ENCODE results near the gene POLD3.

POLD3 gene, protein sequence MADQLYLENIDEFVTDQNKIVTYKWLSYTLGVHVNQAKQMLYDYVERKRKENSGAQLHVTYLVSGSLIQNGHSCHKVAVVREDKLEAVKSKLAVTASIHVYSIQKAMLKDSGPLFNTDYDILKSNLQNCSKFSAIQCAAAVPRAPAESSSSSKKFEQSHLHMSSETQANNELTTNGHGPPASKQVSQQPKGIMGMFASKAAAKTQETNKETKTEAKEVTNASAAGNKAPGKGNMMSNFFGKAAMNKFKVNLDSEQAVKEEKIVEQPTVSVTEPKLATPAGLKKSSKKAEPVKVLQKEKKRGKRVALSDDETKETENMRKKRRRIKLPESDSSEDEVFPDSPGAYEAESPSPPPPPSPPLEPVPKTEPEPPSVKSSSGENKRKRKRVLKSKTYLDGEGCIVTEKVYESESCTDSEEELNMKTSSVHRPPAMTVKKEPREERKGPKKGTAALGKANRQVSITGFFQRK

GRCh38 chr11:74592441-74593362 is at the start of gene POLD3:
TSS of gene POLD3 (plus strand) at chr11:74592582. CDS start at chr11:74592659, 77 bp downstream.
- Histone ChIP-seq H3K27me3 (ENCODE audit: control insufficient read depth, insufficient read depth, low read length) (no peaks in the 10 kb centered on the region), H3K36me3 (ENCODE audit: control insufficient read depth, insufficient read depth, low read length) (peaks cover 33% of the 10 kb centered on the region), H3K9me3 (ENCODE audit: control insufficient read depth, insufficient read depth, low read length) (no peaks in the 10 kb centered on the region), H3K4me1 (ENCODE audit: control insufficient read depth, insufficient read depth, low read length) (0 out of 2 replicates have a peak, but pooled peaks cover 7% of the 10 kb centered on the region), H3K9ac (ENCODE audit: low read depth, low read length) (peak within 1 kb of the TSS; percentile 93), H3K27ac (ENCODE audit: low read depth, low read length) (peak within 1 kb of the TSS; percentile 85), H3K4me3 (ENCODE audit: low read depth, low read length) (peak within 1 kb of the TSS; percentile 95)

DNA sequence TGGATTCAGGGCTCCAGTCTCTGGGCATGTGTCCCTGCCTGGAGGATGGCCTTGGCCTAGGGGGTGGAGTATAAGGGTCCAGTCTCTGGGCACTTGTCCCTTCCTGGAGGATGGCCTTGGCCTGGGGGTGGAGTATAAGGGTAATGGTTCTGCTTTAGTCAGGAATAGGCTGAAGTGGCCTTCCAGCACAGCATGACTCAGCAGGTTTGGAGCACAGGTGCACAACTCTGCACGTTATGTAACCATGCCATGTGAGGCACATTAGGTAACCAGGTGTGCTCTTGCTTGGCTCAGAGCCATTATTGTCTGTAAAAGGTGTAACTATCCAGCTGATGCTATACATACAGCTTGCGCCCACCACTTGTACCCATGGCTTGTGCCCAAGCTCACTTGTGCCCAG is 48.4 kb upstream of the POLD3 start:
- Histone ChIP-seq H3K27ac (ENCODE audit: low read depth, low read length) (no peak overlapping the region), H3K4me1 (ENCODE audit: control insufficient read depth, insufficient read depth, low read length) (no peaks in the 10 kb centered on the region), H3K9ac (ENCODE audit: low read depth, low read length) (no peak overlapping the region), H3K27me3 (ENCODE audit: control insufficient read depth, insufficient read depth, low read length) (no peaks in the 10 kb centered on the region), H3K36me3 (ENCODE audit: control insufficient read depth, insufficient read depth, low read length) (no peaks in the 10 kb centered on the region), H3K9me3 (ENCODE audit: control insufficient read depth, insufficient read depth, low read length) (peaks cover 38% of the 10 kb centered on the region), H3K4me3 (ENCODE audit: low read depth, low read length) (no peak overlapping the region)

DNA sequence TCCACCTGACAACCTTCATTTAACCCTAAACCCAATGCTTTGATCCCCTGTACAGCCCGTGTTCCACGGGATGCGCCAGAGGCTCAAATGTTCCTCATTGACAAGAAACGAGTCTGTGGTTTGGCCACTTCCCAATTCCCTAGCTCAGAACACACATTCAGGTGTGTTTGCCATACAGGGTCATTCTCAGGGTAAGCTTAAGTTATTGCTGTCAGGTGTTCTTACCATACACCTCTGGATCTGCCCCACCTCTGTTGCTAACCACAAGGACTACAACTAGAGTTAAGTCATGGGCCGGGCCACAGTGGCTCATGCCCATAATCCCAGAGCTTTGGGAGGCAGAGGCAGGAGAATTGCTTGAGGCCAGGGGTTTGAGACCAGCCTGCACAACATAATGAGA is 45.6 kb upstream of the POLD3 start:
- H3K4me1 ChIP-seq (ENCODE audit: control insufficient read depth, insufficient read depth, low read length) = peaks cover 7% of the 10 kb centered on the region
- no peaks in the 10 kb centered on the region for H3K36me3 ChIP-seq (ENCODE audit: control insufficient read depth, insufficient read depth, low read length)
- H3K9ac ChIP-seq (ENCODE audit: low read depth, low read length) = no peak overlapping the region
- H3K27me3 ChIP-seq (ENCODE audit: control insufficient read depth, insufficient read depth, low read length) = no peaks in the 10 kb centered on the region
- peaks cover 28% of the 10 kb centered on the region for H3K9me3 ChIP-seq (ENCODE audit: control insufficient read depth, insufficient read depth, low read length)
- no peak overlapping the region for H3K27ac ChIP-seq (ENCODE audit: low read depth, low read length)
- H3K4me3 ChIP-seq (ENCODE audit: low read depth, low read length) = no peak overlapping the region

DNA sequence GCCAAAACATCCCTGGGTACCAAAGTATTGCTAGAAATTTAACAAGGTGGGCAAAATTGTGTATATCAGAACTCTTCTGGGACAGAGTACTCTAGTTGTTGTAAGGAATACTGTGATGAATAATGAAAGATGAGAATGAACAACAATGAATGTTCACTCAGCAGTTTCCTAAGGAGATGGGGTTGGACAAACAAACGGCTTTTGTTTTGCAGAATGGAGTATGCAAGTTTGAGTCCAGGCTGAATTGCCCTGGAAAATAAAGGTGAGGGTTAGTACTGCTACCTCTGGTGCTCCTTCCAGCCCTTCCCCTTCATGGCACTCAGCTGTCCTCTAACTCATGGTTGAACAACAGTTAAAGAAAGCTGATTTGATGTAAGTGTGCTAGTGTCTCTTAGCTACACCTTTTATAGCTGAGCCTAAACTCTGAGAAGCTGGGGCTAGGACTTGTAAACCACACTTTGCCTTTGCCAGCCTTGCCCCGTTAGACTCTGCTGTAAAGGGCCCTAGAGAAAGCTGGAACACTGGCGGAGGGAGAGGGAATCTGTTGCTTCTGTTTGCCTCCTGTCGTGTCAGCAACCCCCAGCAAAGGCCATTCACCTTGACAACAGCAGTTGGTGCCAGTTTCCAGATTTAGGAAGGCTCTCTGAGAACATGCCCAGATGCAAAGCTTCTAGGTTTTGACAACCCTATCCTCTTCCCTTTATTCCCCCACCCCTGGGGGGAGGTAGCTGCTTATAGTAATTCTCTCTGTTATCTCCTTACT is 41.2 kb upstream of the POLD3 start:
- Histone ChIP-seq H3K27me3 (ENCODE audit: control insufficient read depth, insufficient read depth, low read length) (no peaks in the 10 kb centered on the region), H3K36me3 (ENCODE audit: control insufficient read depth, insufficient read depth, low read length) (no peaks in the 10 kb centered on the region), H3K27ac (ENCODE audit: low read depth, low read length) (no peak overlapping the region), H3K9me3 (ENCODE audit: control insufficient read depth, insufficient read depth, low read length) (no peaks in the 10 kb centered on the region), H3K4me3 (ENCODE audit: low read depth, low read length) (no peak overlapping the region), H3K9ac (ENCODE audit: low read depth, low read length) (no peak overlapping the region), H3K4me1 (ENCODE audit: control insufficient read depth, insufficient read depth, low read length) (peaks cover 7% of the 10 kb centered on the region)

DNA sequence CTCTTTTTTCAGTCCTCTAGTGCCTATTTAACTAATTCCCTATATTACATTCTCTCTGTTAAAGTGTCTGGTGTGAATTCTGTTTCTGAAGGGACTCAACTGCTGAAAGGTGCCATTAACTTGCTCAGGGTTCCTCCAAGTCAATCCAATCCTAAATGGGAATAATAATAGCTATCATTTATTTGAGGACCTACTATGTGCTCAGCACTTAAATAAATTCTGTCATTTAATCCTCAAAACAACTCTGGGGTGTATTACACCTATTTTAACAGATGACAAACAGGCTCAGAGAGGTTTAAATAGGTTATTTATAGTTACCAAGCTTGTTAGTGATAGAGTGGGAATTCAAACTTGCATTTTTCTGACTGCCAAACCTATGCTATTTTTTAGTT is 40.6 kb upstream of the POLD3 start:
- H3K27ac ChIP-seq (ENCODE audit: low read depth, low read length) = no peak overlapping the region
- H3K9me3 ChIP-seq (ENCODE audit: control insufficient read depth, insufficient read depth, low read length) = no peaks in the 10 kb centered on the region
- H3K4me3 ChIP-seq (ENCODE audit: low read depth, low read length) = no peak overlapping the region
- no peak overlapping the region for H3K9ac ChIP-seq (ENCODE audit: low read depth, low read length)
- H3K4me1 ChIP-seq (ENCODE audit: control insufficient read depth, insufficient read depth, low read length) = peaks cover 7% of the 10 kb centered on the region
- no peaks in the 10 kb centered on the region for H3K36me3 ChIP-seq (ENCODE audit: control insufficient read depth, insufficient read depth, low read length)
- H3K27me3 ChIP-seq (ENCODE audit: control insufficient read depth, insufficient read depth, low read length) = no peaks in the 10 kb centered on the region

DNA sequence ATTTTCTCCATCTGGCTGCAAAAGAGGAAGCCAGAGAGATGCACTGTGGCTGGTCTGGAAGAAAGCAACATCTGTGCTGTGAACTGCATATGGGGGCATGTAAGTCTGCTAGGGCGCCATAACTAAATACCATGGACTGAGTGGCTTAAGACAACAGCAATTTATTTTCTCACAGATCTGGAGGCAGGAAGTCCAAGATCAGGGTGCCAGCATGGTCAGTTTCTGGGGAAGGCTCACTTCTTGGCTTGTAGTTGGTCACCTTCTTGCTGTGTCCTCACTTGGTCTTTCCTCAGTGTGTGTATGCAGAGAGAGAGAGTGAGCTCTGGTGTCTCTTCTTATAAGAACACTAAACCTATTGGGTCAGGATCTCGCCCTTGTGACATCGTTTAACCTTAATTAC is 34.9 kb upstream of the POLD3 start:
- no peak overlapping the region for H3K4me3 ChIP-seq (ENCODE audit: low read depth, low read length)
- H3K36me3 ChIP-seq (ENCODE audit: control insufficient read depth, insufficient read depth, low read length) = no peaks in the 10 kb centered on the region

DNA sequence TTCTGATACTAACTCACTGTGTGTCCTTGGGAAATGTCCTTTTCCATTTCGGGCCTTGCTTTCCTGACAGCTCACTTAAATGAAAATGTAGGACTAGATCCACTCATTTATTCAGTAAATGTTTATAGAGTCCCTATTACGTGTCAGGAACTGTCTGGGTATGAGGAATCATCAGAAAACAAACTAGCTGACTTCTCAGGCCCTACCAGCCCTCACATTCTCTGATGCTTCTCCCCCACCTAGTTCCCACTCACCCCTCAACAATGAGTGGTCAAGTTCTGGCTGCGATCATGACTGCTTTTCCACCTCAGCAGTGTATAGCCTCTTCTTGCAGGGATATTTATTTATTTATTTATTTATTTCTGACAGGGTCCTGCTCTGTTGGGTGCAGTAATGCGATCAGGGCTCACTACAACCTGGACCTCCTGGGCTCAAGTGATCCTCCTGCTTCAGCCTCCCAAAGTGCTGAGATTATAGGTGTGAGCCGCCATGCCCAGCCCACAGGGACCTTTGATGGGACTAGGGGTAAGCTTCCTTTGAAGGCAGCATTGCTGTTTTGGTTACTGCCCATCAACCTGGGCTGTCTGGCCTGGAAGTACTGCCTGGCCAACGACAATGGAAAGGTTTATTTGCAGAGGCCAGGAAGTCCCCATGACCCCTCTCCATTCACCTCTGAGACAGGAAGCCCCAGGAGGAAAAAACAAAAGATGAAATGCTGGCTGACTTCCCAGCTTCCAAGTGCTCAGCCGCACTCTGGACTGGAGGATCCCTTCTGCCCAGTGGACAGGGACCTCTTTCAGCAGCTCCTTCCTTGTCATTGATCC is 33.1 kb upstream of the POLD3 start:
- H3K27ac ChIP-seq (ENCODE audit: low read depth, low read length) = no peak overlapping the region
- H3K9me3 ChIP-seq (ENCODE audit: control insufficient read depth, insufficient read depth, low read length) = no peaks in the 10 kb centered on the region
- H3K4me1 ChIP-seq (ENCODE audit: control insufficient read depth, insufficient read depth, low read length) = no peaks in the 10 kb centered on the region
- H3K4me3 ChIP-seq (ENCODE audit: low read depth, low read length) = no peak overlapping the region
- H3K36me3 ChIP-seq (ENCODE audit: control insufficient read depth, insufficient read depth, low read length) = no peaks in the 10 kb centered on the region
- H3K27me3 ChIP-seq (ENCODE audit: control insufficient read depth, insufficient read depth, low read length) = no peaks in the 10 kb centered on the region
- no peak overlapping the region for H3K9ac ChIP-seq (ENCODE audit: low read depth, low read length)

More for the DNA sequence above, 34.9 kb upstream of the POLD3 start:
- no peaks in the 10 kb centered on the region for H3K4me1 ChIP-seq (ENCODE audit: control insufficient read depth, insufficient read depth, low read length)
- H3K9me3 ChIP-seq (ENCODE audit: control insufficient read depth, insufficient read depth, low read length) = no peaks in the 10 kb centered on the region
- H3K27me3 ChIP-seq (ENCODE audit: control insufficient read depth, insufficient read depth, low read length) = no peaks in the 10 kb centered on the region
- H3K9ac ChIP-seq (ENCODE audit: low read depth, low read length) = no peak overlapping the region
- H3K27ac ChIP-seq (ENCODE audit: low read depth, low read length) = no peak overlapping the region

- Histone ChIP-seq H3K9me3 (ENCODE audit: control insufficient read depth, insufficient read depth, low read length) (no peaks in the 10 kb centered on the region), H3K27ac (ENCODE audit: low read depth, low read length) (no peak overlapping the region), H3K9ac (ENCODE audit: low read depth, low read length) (no peak overlapping the region), H3K4me1 (ENCODE audit: control insufficient read depth, insufficient read depth, low read length) (no peaks in the 10 kb centered on the region), H3K36me3 (ENCODE audit: control insufficient read depth, insufficient read depth, low read length) (no peaks in the 10 kb centered on the region), H3K4me3 (ENCODE audit: low read depth, low read length) (no peak overlapping the region), H3K27me3 (ENCODE audit: control insufficient read depth, insufficient read depth, low read length) (no peaks in the 10 kb centered on the region)
Measured at GRCh38 chr11:74559934-74560309, 32.5 kb upstream of the POLD3 start.

GRCh38 chr11:74566146-74566960 is 26.0 kb upstream of the POLD3 start:
- Histone ChIP-seq H3K36me3 (ENCODE audit: control insufficient read depth, insufficient read depth, low read length) (no peaks in the 10 kb centered on the region), H3K9me3 (ENCODE audit: control insufficient read depth, insufficient read depth, low read length) (no peaks in the 10 kb centered on the region), H3K9ac (ENCODE audit: low read depth, low read length) (no peak overlapping the region), H3K4me3 (ENCODE audit: low read depth, low read length) (no peak overlapping the region), H3K27ac (ENCODE audit: low read depth, low read length) (no peak overlapping the region), H3K27me3 (ENCODE audit: control insufficient read depth, insufficient read depth, low read length) (no peaks in the 10 kb centered on the region), H3K4me1 (ENCODE audit: control insufficient read depth, insufficient read depth, low read length) (no peaks in the 10 kb centered on the region)

Measured in HUES48 (cell line).